Keratinocyte (primary cell): ENCODE data around the gene DOK6.

Experiments used
- CTCF ChIP-seq, 3 experiments: IDR thresholded peaks in 1 of 3; conservative IDR thresholded peaks in 1 of 3; optimal IDR thresholded peaks in 1 of 3; 2 replicates in 2 of 3; 3 replicates in 1 of 3; pipeline versions ENCODE3 to v1.5.1; 2011; ENCODE audit warnings: low read length in 3 of 3, mild to moderate bottlenecking in 3 of 3, moderate library complexity in 2 of 3, control low read depth in 1 of 3, inconsistent platforms in 1 of 3; ENCODE audit not compliant: insufficient read depth in 2 of 3; ENCODE audit errors: extremely low read depth in 1 of 3
- EZH2 ChIP-seq: IDR thresholded peaks from one replicate; pipeline ENCODE4 v1.6.1; 2012; ENCODE audit warnings: inconsistent platforms, mild to moderate bottlenecking, low read length, moderate library complexity

- TF ChIP-seq CTCF (optimal IDR thresholded peaks at IDR 0.05 in 1 of 3, IDR thresholded peaks at IDR 0.05 in 1 of 3, conservative IDR thresholded peaks at IDR 0.05 in 1 of 3; ENCODE audit: extremely low read depth in 1 of 3, insufficient read depth in 2 of 3, low read length in 3 of 3) (no peak), EZH2 (no peak)
Observed at GRCh38 chr18:69490813-69491212, 90.1 kb downstream of the DOK6 start.
